SK-N-SH (cell line): Measurements from ENCODE around the gene YOD1. TPM values are rescaled to one million over a fixed set of nuclear protein-coding genes. Genes with fewer than 3 reads are reported as not detected.

Source experiments
- CTCF ChIA-PET: fragments of 300-600, 350-600 bp; formaldehyde crosslinking; extraction: SDS; loops from one replicate; lab custom pipeline; 2021; lab: Yijun Ruan, JAX
- POLR2A ChIA-PET: fragments of 350-600 bp; sonication (Branson Sonifier 250); formaldehyde crosslinking; extraction: SDS; loops from one replicate; lab custom pipeline; 2020; ENCODE audit warnings: antibody characterized with exemption, inconsistent platforms; lab: Yijun Ruan, JAX
- DNase-seq: peaks from one replicate; pipeline ENCODE4 v3.0.0; 2012
- H2AFZ ChIP-seq: fragments of 200-600 bp; sonication (generic); 2 replicates; pipeline ENCODE4 v1.8.1; 2016; ENCODE audit warnings: antibody characterized with exemption, mild to moderate bottlenecking, low read depth
- H3F3A ChIP-seq: fragments of 200-600 bp; sonication (generic); replicated peaks from 2 replicates; pipeline ENCODE3; 2016; ENCODE audit warnings: antibody characterized with exemption, mild to moderate bottlenecking; ENCODE audit not compliant: insufficient read depth
- H3K27ac ChIP-seq, 2 experiments: fragments of 200-500 bp in 1 of 2; fragments of 200-600 bp in 1 of 2; sonication (Bioruptor generic) in 1 of 2; sonication (generic), shearing (Covaris generic) in 1 of 2; 2 replicates each; pipeline versions ENCODE4 v1.5.1 to v1.6.1; 2014 to 2016; ENCODE audit warnings: low read depth in 2 of 2, inconsistent platforms in 1 of 2, low read length in 1 of 2, mild to moderate bottlenecking in 1 of 2, mixed read lengths in 1 of 2
- H3K27me3 ChIP-seq: fragments of 200-600 bp; sonication (generic), shearing (Covaris generic); 2 replicates; pipeline ENCODE4 v1.6.1; 2016; ENCODE audit warnings: mixed run types; ENCODE audit not compliant: insufficient read depth
- H3K36me3 ChIP-seq, 2 experiments: fragments of 200-500 bp in 1 of 2; fragments of 200-600 bp in 1 of 2; sonication (Bioruptor generic) in 1 of 2; sonication (generic) in 1 of 2; replicated peaks in 1 of 2; 2 replicates each; pipeline versions ENCODE3 to v1.5.1; 2014 to 2016; ENCODE audit warnings: low read length in 1 of 2, mild to moderate bottlenecking in 1 of 2; ENCODE audit not compliant: insufficient read depth in 2 of 2, control insufficient read depth in 1 of 2
- H3K4me1 ChIP-seq, 2 experiments: fragments of 200-500 bp in 1 of 2; fragments of 200-600 bp in 1 of 2; sonication (Bioruptor generic) in 1 of 2; sonication (generic), shearing (Covaris generic) in 1 of 2; 2 replicates each; pipeline versions ENCODE4 v1.5.1 to v1.6.1; 2014 to 2016; ENCODE audit warnings: low read depth in 1 of 2, low read length in 1 of 2, mixed run types in 1 of 2; ENCODE audit not compliant: insufficient read depth in 2 of 2, control insufficient read depth in 1 of 2
- H3K4me2 ChIP-seq: fragments of 200-600 bp; sonication (generic), shearing (Covaris generic); 2 replicates; pipeline ENCODE4 v1.6.1; 2017; ENCODE audit warnings: mixed run types
- H3K4me3 ChIP-seq, 2 experiments: fragments of 200-500 bp in 1 of 2; fragments of 200-600 bp in 1 of 2; sonication (Bioruptor generic) in 1 of 2; sonication (generic), shearing (Covaris generic) in 1 of 2; 2 replicates each; pipeline versions ENCODE4 v1.5.1 to v1.8.1; 2014 to 2016; ENCODE audit warnings: low read depth in 2 of 2, inconsistent platforms in 1 of 2, low read length in 1 of 2, mild to moderate bottlenecking in 1 of 2, mixed read lengths in 1 of 2, moderate library complexity in 1 of 2
- H3K79me2 ChIP-seq: fragments of 200-600 bp; sonication (generic); 2 replicates; pipeline ENCODE4 v1.8.1; 2017; ENCODE audit warnings: mild to moderate bottlenecking; ENCODE audit not compliant: insufficient read depth
- H3K9ac ChIP-seq: fragments of 200-600 bp; sonication (generic); 2 replicates; pipeline ENCODE4 v1.6.1; 2017; ENCODE audit warnings: mixed run types
- H3K9me2 ChIP-seq: fragments of 200-600 bp; sonication (generic); 2 replicates; pipeline ENCODE4 v1.6.1; 2017; ENCODE audit warnings: mixed run types
- H3K9me3 ChIP-seq: fragments of 200-600 bp; sonication (generic); 2 replicates; pipeline ENCODE4 v1.6.1; 2017; ENCODE audit warnings: mixed run types, mild to moderate bottlenecking, moderate library complexity
- H4K20me1 ChIP-seq: fragments of 200-600 bp; sonication (generic); 2 replicates; pipeline ENCODE4 v1.6.1; 2017; ENCODE audit warnings: mild to moderate bottlenecking, mixed run types; ENCODE audit not compliant: insufficient read depth
- EP300 ChIP-seq, 2 experiments: IDR thresholded peaks; 2 replicates each; pipeline versions ENCODE4 v1.4.0 to v1.6.1; 2012; ENCODE audit warnings: borderline replicate concordance in 1 of 2, low read depth in 1 of 2, low read length in 1 of 2
- FOSL2 ChIP-seq: IDR thresholded peaks from 2 replicates; pipeline ENCODE4 v1.4.0; 2012; ENCODE audit warnings: low read depth, mild to moderate bottlenecking, moderate library complexity, borderline replicate concordance
- FOXM1 ChIP-seq: IDR thresholded peaks from 2 replicates; pipeline ENCODE4 v1.4.0; 2012; ENCODE audit warnings: low read depth, mild to moderate bottlenecking
- JUND ChIP-seq: IDR thresholded peaks from 2 replicates; pipeline ENCODE4 v1.4.0; 2012
- NFIC ChIP-seq: IDR thresholded peaks from 2 replicates; pipeline ENCODE4 v1.4.0; 2012; ENCODE audit warnings: borderline replicate concordance
- NRF1 ChIP-seq: IDR thresholded peaks from 2 replicates; pipeline ENCODE4 v1.6.1; 2012; ENCODE audit warnings: low read depth, mild to moderate bottlenecking, low read length
- RAD21 ChIP-seq: IDR thresholded peaks from 2 replicates; pipeline ENCODE4 v1.6.1; 2012; ENCODE audit warnings: mild to moderate bottlenecking, low read length
- RCOR1 ChIP-seq: fragments of 150-350 bp; IDR thresholded peaks from 2 replicates; pipeline ENCODE4 v1.6.1; 2017; ENCODE audit warnings: antibody characterized with exemption, low read length
- TCF12 ChIP-seq: IDR thresholded peaks from 2 replicates; pipeline ENCODE4 v1.4.0; 2012
- TEAD4 ChIP-seq: IDR thresholded peaks from 2 replicates; pipeline ENCODE4 v1.4.0; 2012; ENCODE audit warnings: mild to moderate bottlenecking, borderline replicate concordance; ENCODE audit not compliant: insufficient read depth
- YY1 ChIP-seq: IDR thresholded peaks from 2 replicates; pipeline ENCODE4 v1.4.0; 2012; ENCODE audit warnings: low read depth, mild to moderate bottlenecking
- WGBS: methylation state at CpG from one replicate; pipeline ENCODE4 v1.1.6; 2017; ENCODE audit warnings: low lambda C conversion rate; 5-methylcytosine and 5-hydroxymethylcytosine counted together
- polyA plus RNA-seq, 3 experiments: library from polyadenylated mRNA; depleted of rRNA; stranded (reverse); fragments of >200 nt; gene quantifications; 2 replicates each; pipeline ENCODE4 v1.2.3, GENCODE V29; 2012
- TF ChIP-seq, protein P1 (sequence below): fragments of 150-350 bp; IDR thresholded peaks from 2 replicates; pipeline ENCODE4 v1.6.1; 2016; ENCODE audit warnings: mild to moderate bottlenecking, low read depth, low read length

The YOD1 gene
- polyA plus RNA-seq, 1 of the 3 experiments (the other 2 are of a cell fraction), result 0.79 TPM

- TF ChIP-seq YY1, result no peak
- no peak for TF ChIP-seq RCOR1
Measured at GRCh38 chr1:207027921-207028320, 23.1 kb downstream of the YOD1 start (continued).

DNA sequence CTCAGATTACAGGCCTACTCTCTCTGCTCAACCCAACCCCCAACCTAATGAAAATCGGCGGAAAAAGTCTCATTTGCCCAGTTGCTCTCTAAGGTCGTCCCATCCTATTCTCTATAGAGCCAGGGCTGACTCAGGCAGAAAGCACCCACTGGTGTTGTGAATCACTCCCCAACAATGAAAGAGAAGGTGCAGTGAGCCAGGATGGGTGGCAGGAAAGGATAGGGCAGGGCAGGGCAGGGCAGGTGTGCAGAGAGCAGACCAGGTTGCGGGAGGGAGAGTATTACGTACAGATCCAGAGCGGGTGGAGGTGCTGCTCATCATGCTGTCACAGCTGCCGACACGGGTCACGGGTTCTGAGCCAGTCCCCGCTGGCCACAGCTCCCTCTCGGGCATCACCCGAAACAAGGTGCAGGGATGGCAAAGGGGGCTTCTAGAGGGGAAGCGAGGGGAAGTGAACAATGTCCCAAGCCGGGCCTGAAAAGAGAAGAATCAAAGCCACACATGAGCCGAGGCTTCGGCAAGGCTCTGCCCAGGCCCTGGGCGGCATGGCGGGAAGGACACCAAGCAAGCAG, 23.7 kb downstream of the YOD1 start:
- Histone ChIP-seq H3K27ac (no peak overlapping the region; a peak in 1 of 4 replicates), H3K79me2 (no peaks in the 10 kb centered on the region), H4K20me1 (no peaks in the 10 kb centered on the region), H2AFZ (no peak overlapping the region), H3F3A (peaks cover 17% of the 10 kb centered on the region), H3K9me3 (no peaks in the 10 kb centered on the region), H3K4me3 (no peak overlapping the region), H3K9ac (no peak overlapping the region), H3K4me1 (peaks cover 8 to 36% of the 10 kb centered on the region in 2 experiments), H3K36me3 (no peaks in the 10 kb centered on the region), H3K27me3 (no peaks in the 10 kb centered on the region), H3K9me2 (no peaks in the 10 kb centered on the region), H3K4me2 (peak overlapping the region; percentile 53; the same call in 1 of the 2 replicates)
- TF ChIP-seq JUND (peak; percentile 59), FOSL2 (peak; percentile 79; the same call in 1 of the 2 replicates), NRF1 (no peak), EP300 (IDR thresholded peaks at IDR 0.05; ENCODE audit: borderline replicate concordance in 1 of 2, low read depth in 1 of 2, low read length in 1 of 2) (peak in 1 of 2 experiments; percentile 18; a peak in 1 of 4 replicates), TEAD4 (0 out of 2 replicates have a peak, but pooled peaks have one; percentile 37), TCF12 (peak; percentile 42; the same call in 1 of the 2 replicates), FOXM1 (no peak), NFIC (peak; percentile 29)
- TF ChIP-seq, protein P1, sequence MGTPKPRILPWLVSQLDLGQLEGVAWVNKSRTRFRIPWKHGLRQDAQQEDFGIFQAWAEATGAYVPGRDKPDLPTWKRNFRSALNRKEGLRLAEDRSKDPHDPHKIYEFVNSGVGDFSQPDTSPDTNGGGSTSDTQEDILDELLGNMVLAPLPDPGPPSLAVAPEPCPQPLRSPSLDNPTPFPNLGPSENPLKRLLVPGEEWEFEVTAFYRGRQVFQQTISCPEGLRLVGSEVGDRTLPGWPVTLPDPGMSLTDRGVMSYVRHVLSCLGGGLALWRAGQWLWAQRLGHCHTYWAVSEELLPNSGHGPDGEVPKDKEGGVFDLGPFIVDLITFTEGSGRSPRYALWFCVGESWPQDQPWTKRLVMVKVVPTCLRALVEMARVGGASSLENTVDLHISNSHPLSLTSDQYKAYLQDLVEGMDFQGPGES, result no peak
- POLR2A ChIA-PET, result no interaction called here
- CTCF ChIA-PET, result interaction anchor here (0.5 to 0.6 kb wide), 2 partner anchors 472 to 593 kb away, joined by 3 read pairs; no protein-coding TSS in a partner anchor
- no peak for DNase-seq
- WGBS, result 67% methylated on average over 18 of the region's 18 CpGs

- TF ChIP-seq, protein P1, result no peak
- TF ChIP-seq RAD21, result no peak
- no peak for TF ChIP-seq NRF1
- no peak for TF ChIP-seq YY1
- Histone ChIP-seq H3K27ac (peak overlapping the region; percentile 72 to 91), H3K27me3 (no peaks in the 10 kb centered on the region), H3K79me2 (no peaks in the 10 kb centered on the region), H3K4me1 (peaks cover 8 to 39% of the 10 kb centered on the region in 2 experiments), H3K4me3 (no peak overlapping the region), H2AFZ (no peak overlapping the region), H3K4me2 (peak overlapping the region; percentile 53), H4K20me1 (no peaks in the 10 kb centered on the region), H3K9me3 (no peaks in the 10 kb centered on the region), H3F3A (peaks cover 17% of the 10 kb centered on the region), H3K36me3 (no peaks in the 10 kb centered on the region), H3K9ac (0 out of 2 replicates have a peak overlapping the region, but pooled peaks have one; percentile 10), H3K9me2 (no peaks in the 10 kb centered on the region)
- no peak for DNase-seq
- 52% methylated on average over 4 of the region's 4 CpGs for WGBS
- ChIA-PET CTCF (interaction anchor here (1.5 to 1.6 kb wide), 2 partner anchors 27 to 58 kb away, joined by 3 to 4 read pairs; partner anchors contain the start of gene PFKFB2), POLR2A (no interaction called here)
Measured at GRCh38 chr1:207026104-207026534, 24.9 kb downstream of the YOD1 start.
